Measurements from ENCODE around the gene PCBP1.

PCBP1 gene

DNA sequence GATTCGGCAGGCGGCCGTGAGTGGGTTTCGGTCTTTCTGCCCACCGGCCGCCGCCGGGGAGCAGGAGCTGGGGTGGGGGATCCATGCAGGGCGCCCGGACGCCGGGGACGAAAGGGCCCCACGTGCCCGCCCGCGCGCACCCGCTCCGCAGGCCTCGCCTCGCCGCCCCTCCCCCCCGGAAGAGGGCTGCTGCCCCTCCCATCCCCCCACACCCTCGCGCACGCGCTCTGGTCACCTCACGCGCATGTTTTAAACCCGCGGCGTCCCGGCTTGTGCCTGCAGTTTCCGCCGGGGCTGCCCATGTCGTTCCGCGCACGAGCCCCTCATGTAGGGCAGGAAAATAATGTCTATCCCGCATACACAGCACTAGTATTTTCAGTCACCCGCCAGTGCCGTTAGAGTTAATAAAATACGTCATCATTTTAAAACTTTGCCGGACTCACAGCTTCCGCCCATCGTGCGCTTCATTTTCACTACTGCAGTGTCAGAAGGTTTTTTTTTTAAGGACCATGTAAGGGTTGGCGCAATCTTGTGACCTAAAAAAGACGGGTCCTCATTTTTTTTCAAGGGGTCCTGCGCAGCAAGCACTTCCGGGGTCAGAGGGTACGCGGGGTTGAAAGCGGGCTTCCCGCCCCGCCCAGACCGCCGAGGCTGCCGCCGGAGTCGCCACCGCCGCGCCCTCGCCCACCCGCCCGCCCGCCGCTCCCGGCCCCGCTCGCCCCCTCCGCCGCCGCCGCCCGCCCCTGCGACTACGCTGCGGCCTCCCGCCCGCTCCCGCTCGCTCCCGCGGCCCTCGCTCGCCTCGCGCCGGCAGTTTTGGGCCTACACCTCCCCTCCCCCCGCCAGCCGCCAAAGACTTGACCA is at the start of gene PCBP1:
PCBP1 (plus strand) TSS at position 640 of the 864 bp plus-strand sequence. CDS start 267 bp downstream, outside the sequence.
- Histone ChIP-seq H3K4me1 (ENCODE audit: control insufficient read depth, insufficient read depth, low read length) (peaks cover 36% of the 10 kb centered on the region), H3K36me3 (ENCODE audit: control insufficient read depth in 2 of 2, insufficient read depth in 2 of 2, low read length in 2 of 2) (peaks cover 16 to 19% of the 10 kb centered on the region in 2 donors), H3K27me3 (ENCODE audit: control insufficient read depth in 1 of 2, insufficient read depth in 2 of 2, low read length in 2 of 2) (no peaks in the 10 kb centered on the region), H3K4me3 (ENCODE audit: low read length in 2 of 2) (peak within 1 kb of the TSS; percentile 72 to 98), H3K9me3 (ENCODE audit: control insufficient read depth in 2 of 2, low read length in 2 of 2) (no peaks in the 10 kb centered on the region), H3K9ac (ENCODE audit: low read length in 2 of 2) (peak within 1 kb of the TSS; percentile 99 to 100), H3K27ac (ENCODE audit: low read length) (peak within 1 kb of the TSS; percentile 100)

DNA sequence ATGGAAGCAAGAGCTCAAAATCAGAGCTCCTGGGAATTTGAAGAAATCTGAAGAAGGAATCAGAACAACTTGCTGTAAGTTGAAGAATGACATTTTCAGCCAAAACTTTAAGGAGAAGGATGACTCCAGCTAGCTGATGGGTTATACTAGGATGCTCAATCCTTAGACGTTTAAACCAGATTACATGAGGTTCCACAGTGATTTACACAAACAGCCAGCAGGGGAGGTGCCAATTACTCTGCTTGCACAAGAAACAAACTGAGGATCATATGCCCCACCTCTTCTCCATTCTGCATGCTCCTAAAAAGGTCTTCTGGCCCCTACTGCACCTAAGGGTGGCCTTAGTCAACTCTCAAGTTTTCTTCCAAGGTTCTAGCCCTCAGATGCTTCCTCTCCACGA is 47.9 kb upstream of the PCBP1 start:
- Histone ChIP-seq H3K4me1 (ENCODE audit: control insufficient read depth, insufficient read depth, low read length) (peaks cover 9% of the 10 kb centered on the region), H3K27ac (ENCODE audit: low read length) (no peak overlapping the region)

DNA sequence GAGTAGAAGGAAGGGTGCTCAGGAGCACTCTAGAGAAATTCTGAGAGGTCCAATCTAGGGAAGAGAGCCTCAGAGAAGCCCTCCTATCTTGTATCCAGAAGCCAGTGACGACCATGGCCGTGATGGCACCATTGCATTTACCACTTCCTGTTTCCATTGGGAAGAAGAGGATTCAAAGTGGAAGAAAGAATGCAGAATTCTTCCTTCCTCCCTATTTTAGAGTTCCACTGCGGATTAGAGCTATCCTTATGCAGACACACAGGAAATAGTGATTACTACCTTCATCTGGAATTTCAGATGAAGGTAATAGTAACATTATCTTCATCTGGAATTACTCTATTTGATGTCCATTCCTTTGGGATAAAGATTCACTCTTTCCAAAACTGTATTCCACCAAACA is 45.6 kb upstream of the PCBP1 start:
- Histone ChIP-seq H3K27ac (ENCODE audit: low read length) (no peak overlapping the region), H3K27me3 (ENCODE audit: control insufficient read depth in 1 of 2, insufficient read depth in 2 of 2, low read length in 2 of 2) (no peaks in the 10 kb centered on the region), H3K4me1 (ENCODE audit: control insufficient read depth, insufficient read depth, low read length) (no peaks in the 10 kb centered on the region), H3K9me3 (ENCODE audit: control insufficient read depth in 2 of 2, low read length in 2 of 2) (no peaks in the 10 kb centered on the region), H3K36me3 (ENCODE audit: control insufficient read depth in 2 of 2, insufficient read depth in 2 of 2, low read length in 2 of 2) (peaks cover 4 to 12% of the 10 kb centered on the region in 2 donors), H3K4me3 (ENCODE audit: low read length in 2 of 2) (no peak overlapping the region), H3K9ac (ENCODE audit: low read length in 2 of 2) (no peak overlapping the region)

More for the DNA sequence above, 47.9 kb upstream of the PCBP1 start:
- Histone ChIP-seq H3K27me3 (ENCODE audit: control insufficient read depth in 1 of 2, insufficient read depth in 2 of 2, low read length in 2 of 2) (no peaks in the 10 kb centered on the region), H3K36me3 (ENCODE audit: control insufficient read depth in 2 of 2, insufficient read depth in 2 of 2, low read length in 2 of 2) (no peaks in the 10 kb centered on the region), H3K9ac (ENCODE audit: low read length in 2 of 2) (no peak overlapping the region), H3K9me3 (ENCODE audit: control insufficient read depth in 2 of 2, low read length in 2 of 2) (no peaks in the 10 kb centered on the region), H3K4me3 (ENCODE audit: low read length in 2 of 2) (no peak overlapping the region)

DNA sequence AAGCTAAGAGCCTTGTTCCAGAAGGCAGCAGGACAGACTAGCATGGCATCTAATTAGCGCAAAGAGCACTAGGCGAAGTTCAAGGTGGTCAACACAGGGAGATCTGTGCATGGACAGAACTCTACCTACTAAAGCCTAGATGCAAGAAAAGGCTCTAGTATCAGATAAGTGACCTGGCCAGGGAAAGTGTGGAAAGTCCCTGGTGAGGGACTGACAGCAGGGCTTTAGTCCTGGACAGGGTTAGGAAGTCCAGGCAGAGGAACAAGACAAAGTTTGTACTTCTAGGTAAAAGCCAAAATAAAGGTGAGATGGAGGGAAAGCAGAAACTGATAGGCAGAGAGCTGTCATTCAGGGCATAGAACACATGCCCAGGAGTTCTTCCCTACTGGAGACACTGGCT is 45.0 kb upstream of the PCBP1 start:
- no peak overlapping the region for H3K4me3 ChIP-seq (ENCODE audit: low read length in 2 of 2)
- H3K9me3 ChIP-seq (ENCODE audit: control insufficient read depth in 2 of 2, low read length in 2 of 2), result no peaks in the 10 kb centered on the region
- no peak overlapping the region for H3K9ac ChIP-seq (ENCODE audit: low read length in 2 of 2)
- no peaks in the 10 kb centered on the region for H3K4me1 ChIP-seq (ENCODE audit: control insufficient read depth, insufficient read depth, low read length)
- peaks cover 4 to 14% of the 10 kb centered on the region in 2 donors for H3K36me3 ChIP-seq (ENCODE audit: control insufficient read depth in 2 of 2, insufficient read depth in 2 of 2, low read length in 2 of 2)
- no peaks in the 10 kb centered on the region for H3K27me3 ChIP-seq (ENCODE audit: control insufficient read depth in 1 of 2, insufficient read depth in 2 of 2, low read length in 2 of 2)
- no peak overlapping the region for H3K27ac ChIP-seq (ENCODE audit: low read length)

DNA sequence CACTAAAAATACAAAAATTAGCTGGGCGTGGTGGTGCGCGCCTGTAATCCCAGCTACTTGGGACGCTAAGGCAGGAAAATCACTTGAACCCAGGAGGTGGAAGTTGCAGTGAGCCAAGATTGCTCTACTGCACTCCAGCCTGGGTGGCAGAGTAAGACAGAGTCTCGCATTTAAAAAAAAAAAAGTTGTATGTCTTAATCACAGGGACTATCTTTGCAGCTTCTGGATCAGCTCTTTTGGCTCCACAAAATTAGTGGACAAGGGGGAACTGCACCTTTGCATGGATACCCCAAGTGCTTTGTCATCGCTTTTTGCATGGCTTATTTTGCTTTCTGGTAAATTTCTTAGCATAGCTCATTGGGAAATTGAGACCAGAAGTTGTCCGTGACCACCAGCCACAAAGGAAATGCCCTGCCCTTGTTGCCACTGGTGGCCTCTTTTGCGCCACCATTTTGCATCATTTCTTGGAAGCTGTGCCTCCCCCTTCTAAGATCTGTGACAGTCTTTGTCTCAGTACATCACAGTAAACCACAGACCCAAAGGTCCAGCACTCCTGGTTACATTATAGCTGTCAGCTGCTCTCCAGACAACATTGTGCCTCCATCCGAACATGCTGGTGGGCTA is 43.9 kb upstream of the PCBP1 start:
- Histone ChIP-seq H3K9ac (ENCODE audit: low read length in 2 of 2) (no peak overlapping the region), H3K36me3 (ENCODE audit: control insufficient read depth in 2 of 2, insufficient read depth in 2 of 2, low read length in 2 of 2) (peaks cover 5 to 15% of the 10 kb centered on the region in 2 donors), H3K27ac (ENCODE audit: low read length) (no peak overlapping the region), H3K4me1 (ENCODE audit: control insufficient read depth, insufficient read depth, low read length) (no peaks in the 10 kb centered on the region), H3K9me3 (ENCODE audit: control insufficient read depth in 2 of 2, low read length in 2 of 2) (no peaks in the 10 kb centered on the region), H3K4me3 (ENCODE audit: low read length in 2 of 2) (no peak overlapping the region), H3K27me3 (ENCODE audit: control insufficient read depth in 1 of 2, insufficient read depth in 2 of 2, low read length in 2 of 2) (no peaks in the 10 kb centered on the region)

DNA sequence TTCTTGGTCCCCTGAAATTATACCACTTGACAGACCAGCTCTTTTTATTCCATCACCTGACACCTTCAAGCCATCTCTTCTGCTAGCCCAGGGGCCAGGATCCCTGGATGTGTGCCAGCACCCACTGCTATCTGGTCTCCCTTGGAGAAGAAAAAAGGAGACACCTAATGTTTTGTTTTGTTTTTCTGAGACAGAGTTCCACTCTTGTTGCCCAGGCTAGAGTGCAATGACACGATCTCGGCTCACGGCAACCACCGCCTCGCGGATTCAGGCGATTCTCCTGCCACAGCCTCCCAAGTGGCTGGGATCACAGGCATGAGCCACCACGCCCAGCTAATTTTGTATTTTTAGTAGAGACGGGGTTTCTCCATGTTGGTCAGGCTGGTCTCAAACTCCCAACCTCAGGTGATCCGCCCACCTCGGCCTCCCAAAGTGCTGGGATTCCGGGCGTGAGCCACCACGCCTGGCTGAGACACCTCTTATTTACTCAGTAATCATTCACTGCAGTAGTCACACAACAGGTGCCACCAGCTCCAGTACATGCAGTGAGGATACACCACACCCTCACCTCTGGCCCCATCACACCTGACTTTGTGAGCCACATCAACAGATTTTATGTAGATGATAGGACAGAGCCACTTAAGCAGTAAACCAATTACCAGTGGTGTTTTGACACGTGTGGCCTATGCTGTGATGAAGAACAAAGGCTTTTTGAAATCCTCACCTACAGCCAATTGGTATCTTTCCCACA is 42.8 kb upstream of the PCBP1 start:
- no peaks in the 10 kb centered on the region for H3K4me1 ChIP-seq (ENCODE audit: control insufficient read depth, insufficient read depth, low read length)
- H3K4me3 ChIP-seq (ENCODE audit: low read length in 2 of 2), result no peak overlapping the region
- H3K27ac ChIP-seq (ENCODE audit: low read length), result no peak overlapping the region
- peaks cover 12 to 23% of the 10 kb centered on the region in 2 donors for H3K36me3 ChIP-seq (ENCODE audit: control insufficient read depth in 2 of 2, insufficient read depth in 2 of 2, low read length in 2 of 2)
- H3K9ac ChIP-seq (ENCODE audit: low read length in 2 of 2), result no peak overlapping the region
- no peaks in the 10 kb centered on the region for H3K9me3 ChIP-seq (ENCODE audit: control insufficient read depth in 2 of 2, low read length in 2 of 2)
- no peaks in the 10 kb centered on the region for H3K27me3 ChIP-seq (ENCODE audit: control insufficient read depth in 1 of 2, insufficient read depth in 2 of 2, low read length in 2 of 2)

DNA sequence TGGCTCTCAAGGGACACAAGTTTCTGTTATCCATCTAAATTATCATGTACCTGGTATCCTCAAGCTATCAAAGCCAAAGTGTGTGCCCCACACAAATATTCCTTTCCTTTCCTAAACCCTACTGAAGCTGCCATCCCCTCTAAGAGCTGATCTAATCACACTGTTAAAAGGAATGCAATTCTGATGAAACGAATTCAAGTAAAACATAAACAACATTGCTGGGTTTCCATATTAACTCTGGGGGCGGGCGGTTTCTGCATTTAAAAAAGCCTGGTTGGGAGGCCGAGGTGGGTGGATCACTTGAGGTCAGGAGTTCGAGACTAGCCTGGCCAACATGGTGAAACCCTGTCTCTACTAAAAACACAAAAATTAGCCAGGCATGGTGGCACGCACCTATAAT is 41.9 kb upstream of the PCBP1 start:
- Histone ChIP-seq H3K4me3 (ENCODE audit: low read length in 2 of 2) (no peak overlapping the region), H3K27ac (ENCODE audit: low read length) (no peak overlapping the region), H3K9ac (ENCODE audit: low read length in 2 of 2) (no peak overlapping the region), H3K9me3 (ENCODE audit: control insufficient read depth in 2 of 2, low read length in 2 of 2) (no peaks in the 10 kb centered on the region), H3K36me3 (ENCODE audit: control insufficient read depth in 2 of 2, insufficient read depth in 2 of 2, low read length in 2 of 2) (peaks cover 18 to 24% of the 10 kb centered on the region in 2 donors), H3K27me3 (ENCODE audit: control insufficient read depth in 1 of 2, insufficient read depth in 2 of 2, low read length in 2 of 2) (no peaks in the 10 kb centered on the region), H3K4me1 (ENCODE audit: control insufficient read depth, insufficient read depth, low read length) (no peaks in the 10 kb centered on the region)

DNA sequence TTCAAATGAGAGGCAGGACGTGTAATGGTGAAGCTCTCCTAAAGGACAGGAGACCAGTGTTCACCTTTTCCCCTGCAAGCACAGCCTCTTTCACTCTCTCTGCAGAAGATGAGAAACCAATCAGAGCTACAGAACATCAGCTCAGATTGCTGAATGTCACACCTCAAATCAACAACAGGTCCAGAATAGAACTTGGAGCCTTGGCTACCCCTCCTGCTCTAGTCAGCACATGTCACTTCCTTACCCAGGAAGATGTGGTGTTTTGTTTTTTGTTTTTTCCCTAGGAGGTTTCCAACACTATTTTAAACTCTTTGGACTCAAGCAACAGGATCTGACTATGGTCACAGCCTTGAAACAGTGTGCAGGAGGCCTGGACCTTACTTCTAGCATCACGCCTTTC is 41.3 kb upstream of the PCBP1 start:
- no peak overlapping the region for H3K27ac ChIP-seq (ENCODE audit: low read length)
- H3K9me3 ChIP-seq (ENCODE audit: control insufficient read depth in 2 of 2, low read length in 2 of 2), result no peaks in the 10 kb centered on the region
- no peak overlapping the region for H3K4me3 ChIP-seq (ENCODE audit: low read length in 2 of 2)
- peaks cover 18 to 25% of the 10 kb centered on the region in 2 donors for H3K36me3 ChIP-seq (ENCODE audit: control insufficient read depth in 2 of 2, insufficient read depth in 2 of 2, low read length in 2 of 2)
- H3K27me3 ChIP-seq (ENCODE audit: control insufficient read depth in 1 of 2, insufficient read depth in 2 of 2, low read length in 2 of 2), result no peaks in the 10 kb centered on the region
- H3K9ac ChIP-seq (ENCODE audit: low read length in 2 of 2), result no peak overlapping the region
- no peaks in the 10 kb centered on the region for H3K4me1 ChIP-seq (ENCODE audit: control insufficient read depth, insufficient read depth, low read length)

DNA sequence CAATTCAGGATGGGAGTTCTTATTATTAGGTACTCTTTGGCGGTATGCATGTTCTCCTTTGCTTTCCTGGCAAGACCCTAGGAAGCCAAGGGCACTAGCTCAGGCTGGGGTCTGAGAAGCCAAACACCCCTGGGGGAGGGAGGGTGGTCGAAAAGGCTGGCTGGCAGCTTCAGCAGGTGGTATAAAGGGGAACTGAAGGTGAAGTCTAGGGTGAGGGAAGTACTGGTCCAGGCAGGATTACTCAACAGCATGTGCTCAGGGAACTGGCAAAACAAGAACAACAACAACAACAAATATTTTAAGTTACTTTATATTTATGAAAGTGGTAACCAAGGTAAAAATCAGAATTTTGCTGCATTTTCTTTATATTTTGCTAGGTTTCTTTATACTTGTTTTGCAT is 40.7 kb upstream of the PCBP1 start:
- Histone ChIP-seq H3K27me3 (ENCODE audit: control insufficient read depth in 1 of 2, insufficient read depth in 2 of 2, low read length in 2 of 2) (no peaks in the 10 kb centered on the region), H3K9ac (ENCODE audit: low read length in 2 of 2) (no peak overlapping the region), H3K4me3 (ENCODE audit: low read length in 2 of 2) (no peak overlapping the region), H3K4me1 (ENCODE audit: control insufficient read depth, insufficient read depth, low read length) (no peaks in the 10 kb centered on the region), H3K36me3 (ENCODE audit: control insufficient read depth in 2 of 2, insufficient read depth in 2 of 2, low read length in 2 of 2) (peaks cover 18 to 26% of the 10 kb centered on the region in 2 donors), H3K27ac (ENCODE audit: low read length) (no peak overlapping the region), H3K9me3 (ENCODE audit: control insufficient read depth in 2 of 2, low read length in 2 of 2) (no peaks in the 10 kb centered on the region)

DNA sequence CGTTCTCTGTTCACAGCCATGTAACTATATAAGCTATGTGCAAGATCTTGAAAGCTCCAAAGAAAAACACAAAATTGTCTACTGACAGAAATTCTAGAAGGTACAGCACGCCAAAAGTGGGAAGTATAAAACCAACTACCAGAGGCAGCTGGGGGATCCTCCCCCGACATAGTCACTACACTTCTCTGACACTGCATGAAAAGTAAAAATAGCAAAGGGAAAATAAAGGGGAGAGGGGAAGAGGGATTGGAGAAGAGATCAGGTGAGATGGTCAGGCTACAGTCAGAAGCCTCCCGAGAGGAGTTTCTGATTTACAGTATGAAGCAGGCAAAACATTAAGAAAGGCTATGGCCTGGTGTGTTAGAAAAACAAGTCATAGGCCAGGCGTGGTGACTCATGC is 39.8 kb upstream of the PCBP1 start:
- Histone ChIP-seq H3K36me3 (ENCODE audit: control insufficient read depth in 2 of 2, insufficient read depth in 2 of 2, low read length in 2 of 2) (peaks cover 18 to 26% of the 10 kb centered on the region in 2 donors), H3K27me3 (ENCODE audit: control insufficient read depth in 1 of 2, insufficient read depth in 2 of 2, low read length in 2 of 2) (no peaks in the 10 kb centered on the region), H3K27ac (ENCODE audit: low read length) (no peak overlapping the region), H3K9ac (ENCODE audit: low read length in 2 of 2) (no peak overlapping the region), H3K4me1 (ENCODE audit: control insufficient read depth, insufficient read depth, low read length) (no peaks in the 10 kb centered on the region), H3K9me3 (ENCODE audit: control insufficient read depth in 2 of 2, low read length in 2 of 2) (no peaks in the 10 kb centered on the region), H3K4me3 (ENCODE audit: low read length in 2 of 2) (no peak overlapping the region)
